ENCODE measurements around the gene KCNAB3. TPM values are rescaled to one million over a fixed set of nuclear protein-coding genes. Genes with fewer than 3 reads are reported as not detected.
A peak's percentile ranks its signal among the peaks of the same experiment; 100 is the strongest.

KCNAB3 gene
- total and polyA plus RNA-seq, 2 donors (not counting 3 experiments of a cell fraction or from before 2014, with no cell fraction given): 1.3 to 2.4 TPM

DNA sequence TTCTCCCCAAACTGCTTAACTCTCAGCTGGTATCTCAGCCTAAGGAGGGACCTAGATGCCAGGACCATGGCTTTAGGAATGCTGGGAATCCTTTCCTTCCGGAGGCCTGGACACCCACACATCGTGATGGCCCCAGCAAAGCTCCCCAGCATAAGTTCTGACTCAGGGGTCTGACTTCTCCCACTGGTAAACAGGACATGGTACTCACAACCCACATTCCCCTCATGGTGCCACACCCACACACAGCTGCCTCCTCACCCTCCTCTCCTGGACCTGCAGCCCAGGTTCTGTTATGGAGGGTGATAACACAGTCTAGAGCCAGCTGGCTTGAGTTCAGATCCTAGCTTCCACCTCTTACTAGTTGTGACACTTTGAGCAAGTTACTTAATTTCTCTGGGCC lies 12.8 kb downstream of the KCNAB3 start:
- H3K9me1 ChIP-seq (replicated peaks; ENCODE audit: control insufficient read depth, extremely low read depth, insufficient read depth, low read length): no peaks in the 10 kb centered on the region
- peaks cover 16% of the 10 kb centered on the region for H3K4me1 ChIP-seq (ENCODE audit: control insufficient read depth, extremely low read depth, insufficient read depth, low read length)
- no TSS peak for BruUV-seq (replicated peaks)
- no peaks in the 10 kb centered on the region for H3K27me3 ChIP-seq (ENCODE audit: control insufficient read depth in 2 of 2, insufficient read depth in 2 of 2, low read length in 2 of 2)
- H2AFZ ChIP-seq (ENCODE audit: low read depth, low read length): no peak overlapping the region
- no peaks in the 10 kb centered on the region for H3K79me2 ChIP-seq (ENCODE audit: control insufficient read depth, insufficient read depth, low read length)
- H3K4me2 ChIP-seq (ENCODE audit: insufficient read depth, low read length): no peak overlapping the region
- peaks cover 1 to 5% of the 10 kb centered on the region in 2 experiments for H3K36me3 ChIP-seq (ENCODE audit: control insufficient read depth in 2 of 2, extremely low read depth in 1 of 2, insufficient read depth in 2 of 2, low read length in 2 of 2)
- TF ChIP-seq FOS (IDR thresholded peaks at IDR 0.05; ENCODE audit: borderline replicate concordance, insufficient read depth, low read length) (no peak), GATA2 (IDR thresholded peaks at IDR 0.05; ENCODE audit: insufficient read depth, insufficient read length, low read depth, low read length) (no peak), MYC (IDR thresholded peaks at IDR 0.05; ENCODE audit: low read depth, low read length) (no peak), POLR2A (IDR thresholded peaks at IDR 0.05; ENCODE audit: low read depth, low read length) (no peak), EZH2 (IDR thresholded peaks at IDR 0.05; ENCODE audit: borderline replicate concordance, low read depth, low read length, severe bottlenecking) (no peak), POLR2AphosphoS5 (IDR thresholded peaks at IDR 0.05; ENCODE audit: insufficient read depth, low read depth, low read length) (no peak), JUN (IDR thresholded peaks at IDR 0.05; ENCODE audit: borderline replicate concordance, insufficient read depth, insufficient read length, low read depth) (no peak)
- TF ChIP-seq, protein P1, sequence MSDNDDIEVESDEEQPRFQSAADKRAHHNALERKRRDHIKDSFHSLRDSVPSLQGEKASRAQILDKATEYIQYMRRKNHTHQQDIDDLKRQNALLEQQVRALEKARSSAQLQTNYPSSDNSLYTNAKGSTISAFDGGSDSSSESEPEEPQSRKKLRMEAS (IDR thresholded peaks at IDR 0.05; ENCODE audit: insufficient read depth, insufficient read length): no peak
- TF ChIP-seq, protein P2, sequence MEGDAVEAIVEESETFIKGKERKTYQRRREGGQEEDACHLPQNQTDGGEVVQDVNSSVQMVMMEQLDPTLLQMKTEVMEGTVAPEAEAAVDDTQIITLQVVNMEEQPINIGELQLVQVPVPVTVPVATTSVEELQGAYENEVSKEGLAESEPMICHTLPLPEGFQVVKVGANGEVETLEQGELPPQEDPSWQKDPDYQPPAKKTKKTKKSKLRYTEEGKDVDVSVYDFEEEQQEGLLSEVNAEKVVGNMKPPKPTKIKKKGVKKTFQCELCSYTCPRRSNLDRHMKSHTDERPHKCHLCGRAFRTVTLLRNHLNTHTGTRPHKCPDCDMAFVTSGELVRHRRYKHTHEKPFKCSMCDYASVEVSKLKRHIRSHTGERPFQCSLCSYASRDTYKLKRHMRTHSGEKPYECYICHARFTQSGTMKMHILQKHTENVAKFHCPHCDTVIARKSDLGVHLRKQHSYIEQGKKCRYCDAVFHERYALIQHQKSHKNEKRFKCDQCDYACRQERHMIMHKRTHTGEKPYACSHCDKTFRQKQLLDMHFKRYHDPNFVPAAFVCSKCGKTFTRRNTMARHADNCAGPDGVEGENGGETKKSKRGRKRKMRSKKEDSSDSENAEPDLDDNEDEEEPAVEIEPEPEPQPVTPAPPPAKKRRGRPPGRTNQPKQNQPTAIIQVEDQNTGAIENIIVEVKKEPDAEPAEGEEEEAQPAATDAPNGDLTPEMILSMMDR (IDR thresholded peaks at IDR 0.05; ENCODE audit: extremely low read depth in 1 of 2, insufficient read depth in 1 of 2, low read depth in 1 of 2, low read length in 2 of 2): no peak
- no peaks in the 10 kb centered on the region for H3K9me3 ChIP-seq (replicated peaks; ENCODE audit: control insufficient read depth, insufficient read depth, low read length)
- no peak overlapping the region for H3K27ac ChIP-seq (ENCODE audit: insufficient read depth, low read depth, low read length)
- no peak overlapping the region for H3K4me3 ChIP-seq (replicated peaks in 1 of 3; ENCODE audit: insufficient read depth in 1 of 3, low read depth in 1 of 3, low read length in 3 of 3)
- ChIA-PET POLR2A (no interaction called here), CTCF (interaction anchor here (1.6 to 4.0 kb wide), 4 partner anchors 72 to 141 kb away, joined by 5 to 46 read pairs (median 12); no protein-coding TSS in a partner anchor)
- H3K9ac ChIP-seq (replicated peaks; ENCODE audit: extremely low read depth, insufficient read depth, low read length): no peak overlapping the region
- FAIRE-seq (peak; percentile 18), DNase-seq (ENCODE audit: low read depth, low spot score) (no peak)
- intact Hi-C loops (cut with micrococcal nuclease): no loop called here
- H4K20me1 ChIP-seq (replicated peaks; ENCODE audit: control insufficient read depth, extremely low read depth, insufficient read depth, low read length): no peaks in the 10 kb centered on the region
- dilution Hi-C loops (cut with MboI; ENCODE audit: extremely low pct_ligation_motif_present, low sequenced_read_pairs): no loop called here
